OCI-LY3 (cell line): Measurements from ENCODE around the gene CREB5.

ENCODE experiments used
- H2AFZ ChIP-seq: fragments of 200-600, 300-600 bp; shearing (Covaris generic); 2 replicates; pipeline ENCODE4 v1.6.0; 2014; ENCODE audit warnings: antibody characterized with exemption, low read depth, low read length
- H3K27ac ChIP-seq: fragments of 200-600, 300-600 bp; sonication (generic); 2 replicates; pipeline ENCODE4 v1.5.1; 2014; ENCODE audit warnings: mild to moderate bottlenecking, low read length, moderate library complexity, mixed read lengths
- H3K27me3 ChIP-seq: fragments of 200-600, 300-600 bp; sonication (generic); 2 replicates; pipeline ENCODE4 v1.6.1; 2014; ENCODE audit warnings: low read depth, low read length, mixed read lengths
- H3K36me3 ChIP-seq: fragments of 200-600, 300-600 bp; sonication (generic); replicated peaks from 2 replicates; pipeline ENCODE3; 2014; ENCODE audit warnings: low read depth, low read length, mixed read lengths
- H3K4me1 ChIP-seq: fragments of 300-600, 200-600 bp; sonication (generic); 2 replicates; pipeline ENCODE4 v1.6.1; 2014; ENCODE audit warnings: low read length, mixed read lengths
- H3K4me2 ChIP-seq: fragments of 200-600, 300-600 bp; sonication (generic); 2 replicates; pipeline ENCODE4 v1.6.1; 2014; ENCODE audit warnings: low read length, mixed read lengths
- H3K4me3 ChIP-seq: fragments of 300-600, 200-600 bp; sonication (generic); 2 replicates; pipeline ENCODE4 v1.5.1; 2014; ENCODE audit warnings: antibody characterized with exemption, mild to moderate bottlenecking, low read length, moderate library complexity
- H3K79me2 ChIP-seq: fragments of 300-600, 200-600 bp; shearing (Covaris generic); 2 replicates; pipeline ENCODE4 v1.6.1; 2014; ENCODE audit warnings: mild to moderate bottlenecking, low read length, mixed read lengths
- H3K9ac ChIP-seq: fragments of 300-600, 200-600 bp; shearing (Covaris generic); 2 replicates; pipeline ENCODE4 v1.6.0; 2014; ENCODE audit warnings: mild to moderate bottlenecking, low read length, moderate library complexity
- H3K9me3 ChIP-seq: fragments of 200-600, 300-600 bp; shearing (Covaris generic); 2 replicates; pipeline ENCODE4 v1.6.1; 2014; ENCODE audit warnings: low read length, mixed read lengths; ENCODE audit not compliant: insufficient read depth
- H4K20me1 ChIP-seq: fragments of 200-600, 300-600 bp; sonication (generic); 2 replicates; pipeline ENCODE4 v1.6.1; 2016; ENCODE audit warnings: low read length, mixed read lengths; ENCODE audit not compliant: insufficient read depth
- CTCF ChIP-seq: fragments of 200-600, 300-600 bp; sonication (generic); IDR thresholded peaks from 2 replicates; pipeline ENCODE4 v1.5.1; 2014; ENCODE audit warnings: antibody characterized with exemption, low read length, low read depth
- EZH2phosphoT487 ChIP-seq: fragments of 200-600 bp; shearing (Covaris generic); IDR thresholded peaks from 2 replicates; pipeline ENCODE4 v1.6.1; 2018; ENCODE audit warnings: antibody characterized with exemption, mixed run types, low read depth

Gene CREB5

GRCh38 chr7:28630350-28630749, 218.0 kb downstream of the CREB5 start:
- no peaks in the 10 kb centered on the region for H3K4me1 ChIP-seq

GRCh38 chr7:28631995-28632394, 219.7 kb downstream of the CREB5 start:
- H3K9me3 ChIP-seq: no peaks in the 10 kb centered on the region
- no peaks in the 10 kb centered on the region for H3K79me2 ChIP-seq
- TF ChIP-seq CTCF: no peak
- TF ChIP-seq EZH2phosphoT487: no peak
- H2AFZ ChIP-seq: no peak overlapping the region
- no peak overlapping the region for H3K27ac ChIP-seq
- no peak overlapping the region for H3K4me3 ChIP-seq
- no peaks in the 10 kb centered on the region for H4K20me1 ChIP-seq
- H3K9ac ChIP-seq: no peak overlapping the region
- peaks cover 28% of the 10 kb centered on the region for H3K27me3 ChIP-seq
- H3K4me1 ChIP-seq: no peaks in the 10 kb centered on the region
- H3K36me3 ChIP-seq: no peaks in the 10 kb centered on the region
- H3K4me2 ChIP-seq: no peak overlapping the region

More at GRCh38 chr7:28630350-28630749, 218.0 kb downstream of the CREB5 start:
- no peak overlapping the region for H3K4me3 ChIP-seq
- no peak overlapping the region for H3K27ac ChIP-seq
- no peak for TF ChIP-seq CTCF
- TF ChIP-seq EZH2phosphoT487: no peak
- H3K27me3 ChIP-seq: peaks cover 28% of the 10 kb centered on the region
- H3K36me3 ChIP-seq: no peaks in the 10 kb centered on the region
- no peaks in the 10 kb centered on the region for H3K9me3 ChIP-seq
- no peak overlapping the region for H3K4me2 ChIP-seq
- H3K79me2 ChIP-seq: no peaks in the 10 kb centered on the region
- no peaks in the 10 kb centered on the region for H4K20me1 ChIP-seq
- H3K9ac ChIP-seq: no peak overlapping the region
- no peak overlapping the region for H2AFZ ChIP-seq

- Histone ChIP-seq H3K79me2 (no peaks in the 10 kb centered on the region), H3K9me3 (no peaks in the 10 kb centered on the region), H3K9ac (no peak overlapping the region), H3K4me3 (no peak overlapping the region), H3K27me3 (no peaks in the 10 kb centered on the region; the same call in none of the 2 replicates), H3K4me1 (no peaks in the 10 kb centered on the region), H3K4me2 (no peak overlapping the region), H4K20me1 (no peaks in the 10 kb centered on the region), H3K27ac (no peak overlapping the region), H3K36me3 (no peaks in the 10 kb centered on the region), H2AFZ (no peak overlapping the region)
- TF ChIP-seq EZH2phosphoT487 (no peak), CTCF (no peak)
These were observed 226.6 kb downstream of the CREB5 start for GRCh38 chr7:28638914-28639313.

- Histone ChIP-seq H2AFZ (no peak overlapping the region), H3K79me2 (no peaks in the 10 kb centered on the region), H3K4me1 (no peaks in the 10 kb centered on the region), H3K36me3 (no peaks in the 10 kb centered on the region), H3K9ac (no peak overlapping the region), H3K4me2 (no peak overlapping the region), H3K27me3 (no peaks in the 10 kb centered on the region; the same call in 1 of the 2 replicates), H3K4me3 (no peak overlapping the region), H4K20me1 (no peaks in the 10 kb centered on the region), H3K27ac (no peak overlapping the region), H3K9me3 (no peaks in the 10 kb centered on the region)
- TF ChIP-seq EZH2phosphoT487: no peak
- TF ChIP-seq CTCF: no peak
These were observed 227.7 kb downstream of the CREB5 start for GRCh38 chr7:28640001-28640400.
